Right lung (tissue), 5 donors: Measurements from ENCODE around the gene STAU1. TPM values are rescaled to one million over a fixed set of nuclear protein-coding genes. Genes with fewer than 3 reads are reported as not detected.
A peak's percentile ranks its signal among the peaks of the same experiment; 100 is the strongest.
"Not testable (repeated sequence)": the region's sequence is repeated elsewhere in the genome, so short reads cannot be mapped to it uniquely, and the experiment has no call there.

ENCODE experiments used
- DNase-seq, 2 donors: peaks; one replicate each; pipeline ENCODE4 v3.0.0-alpha.2; 2013
- polyA plus RNA-seq, 5 donors: library from polyadenylated mRNA; unstranded; fragments of 120-200 nt; gene quantifications; one replicate each; pipeline versions ENCODE4 v1.2.1 to v1.2.3, GENCODE V29; 2013; ENCODE audit warnings: inconsistent platforms in 1 of 5, low replicate concordance in 1 of 5; ENCODE audit not compliant: insufficient read length in 5 of 5, insufficient read depth in 1 of 5

The STAU1 gene
- polyA plus RNA-seq, 5 donors = 91.9 to 99.1 (median 97.8) TPM

- no peak for DNase-seq
Measured at GRCh38 chr20:49210101-49210756, 22.1 kb upstream of the STAU1 start.

- no peak for DNase-seq
Measured at GRCh38 chr20:49207076-49207475, 18.9 kb upstream of the STAU1 start.

DNA sequence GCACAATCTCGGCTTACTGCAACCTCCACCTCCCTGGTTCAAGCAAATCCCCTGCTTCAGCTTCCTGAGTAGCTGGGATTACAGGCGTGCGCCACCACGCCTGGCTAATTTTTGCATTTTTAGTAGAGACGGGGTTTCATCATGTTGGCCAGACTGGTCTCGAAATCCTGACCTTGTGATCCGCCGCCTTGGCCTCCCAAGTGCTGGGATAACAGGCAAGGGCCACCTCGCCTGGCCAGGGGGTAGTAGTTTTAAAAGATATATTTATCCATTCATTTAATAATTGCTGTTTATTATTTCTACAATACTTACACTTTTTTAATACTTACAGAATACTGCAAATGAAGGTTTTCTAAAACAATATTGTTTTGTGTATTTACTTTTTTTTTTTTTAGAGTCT, 15.6 kb upstream of the STAU1 start:
- no peak for DNase-seq

DNA sequence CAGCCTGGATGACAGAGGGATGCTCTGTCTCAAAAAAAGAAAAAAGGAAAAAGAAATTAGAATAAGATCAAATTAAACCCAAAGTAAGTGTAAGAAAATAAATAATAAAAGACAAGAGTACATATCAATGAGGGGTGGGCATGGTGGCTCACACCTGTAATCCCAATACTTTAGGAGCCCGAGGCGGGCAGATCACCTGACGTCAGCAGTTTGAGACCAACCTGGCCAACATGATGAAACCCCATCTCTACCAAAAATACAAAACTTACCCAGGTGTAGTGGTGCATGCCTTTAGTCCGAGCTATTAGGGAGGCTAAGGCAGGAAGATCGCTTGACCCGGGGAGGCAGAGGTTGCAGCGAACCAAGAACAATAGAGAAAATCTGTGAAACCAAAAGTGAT, 14.9 kb upstream of the STAU1 start:
- DNase-seq = no peak

DNA sequence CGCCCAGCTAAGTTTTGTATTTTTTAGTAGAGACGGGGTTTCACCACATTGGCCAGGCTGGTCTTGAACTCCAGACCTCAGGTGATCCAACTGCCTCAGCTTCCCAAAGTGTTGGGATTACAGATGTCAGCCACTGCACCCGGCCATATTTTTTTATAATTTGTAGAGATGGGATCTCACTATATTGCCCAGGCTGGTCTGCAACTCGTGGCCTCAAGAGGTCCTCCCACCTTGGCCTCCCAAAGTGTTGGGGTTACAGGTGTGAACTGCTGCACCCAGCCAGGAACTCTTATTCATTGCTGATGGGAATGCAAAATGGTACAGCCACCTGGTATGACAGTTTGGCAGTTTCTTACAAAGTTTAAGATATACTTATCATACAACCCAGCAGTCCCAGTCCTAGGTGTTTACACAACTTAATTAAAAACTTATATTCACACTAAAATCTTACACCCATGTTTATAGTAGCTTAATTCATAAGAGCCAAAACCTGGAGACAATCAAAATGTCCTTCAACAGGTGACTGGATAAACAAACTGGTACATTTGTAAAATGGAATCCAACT, 11.7 kb upstream of the STAU1 start:
- no peak for DNase-seq

DNA sequence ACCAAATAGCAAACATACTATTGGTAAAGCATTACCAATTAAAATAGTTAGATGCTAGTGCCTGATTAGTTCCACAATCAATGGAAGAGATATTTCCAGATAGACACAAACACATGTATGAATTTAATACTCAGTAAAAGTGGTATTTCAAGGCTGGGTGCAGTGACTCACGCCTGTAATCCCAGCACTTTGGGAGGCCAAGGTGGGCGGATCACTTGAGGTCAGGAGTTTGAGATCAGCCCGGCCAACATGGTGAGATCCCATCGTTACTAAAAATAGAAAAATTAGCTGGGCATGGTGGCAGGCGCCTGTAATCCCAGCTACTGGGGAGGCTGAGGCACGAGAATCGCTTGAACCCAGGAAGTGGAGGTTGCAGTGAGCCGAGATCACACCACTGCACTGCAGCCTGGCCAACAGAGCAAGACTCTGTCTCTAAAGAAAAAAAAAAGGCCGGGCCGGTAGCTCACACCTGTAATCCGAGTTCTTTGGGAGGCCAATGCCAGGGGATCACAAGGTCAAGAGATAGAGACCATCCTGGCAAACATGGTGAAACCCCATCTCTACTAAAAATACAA, 4.9 kb upstream of the STAU1 start:
- not testable (repeated sequence) for DNase-seq

DNA sequence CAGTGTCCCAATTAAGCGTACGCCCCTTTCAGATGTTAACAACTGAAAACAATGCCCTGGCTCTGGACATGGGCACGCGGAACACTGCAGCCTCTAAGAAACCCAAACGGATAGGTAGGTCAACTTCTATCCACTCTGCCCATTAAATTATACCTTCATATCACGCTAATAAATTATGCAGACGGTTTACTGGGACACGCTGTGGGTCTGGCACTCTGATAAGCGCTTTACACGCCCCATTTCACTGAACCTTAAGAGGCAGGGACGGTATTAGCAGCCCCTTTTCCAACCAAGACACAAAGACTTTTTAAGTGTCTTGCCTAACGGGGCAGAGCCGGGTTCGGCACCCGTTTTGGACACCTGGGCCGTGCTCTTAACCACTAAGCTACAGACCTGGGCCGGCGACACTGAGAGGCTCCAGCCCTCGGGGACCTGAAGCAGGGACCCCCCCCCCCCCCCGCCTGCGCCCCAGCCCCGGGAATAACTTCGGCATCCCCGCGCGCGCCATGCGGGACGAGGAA, 744 bp downstream of the STAU1 start:
- peak in 1 of 2 donors; percentile 18 for DNase-seq

- DNase-seq = peak; percentile 43 to 46
Measured at GRCh38 chr20:49186535-49187329, 1.4 kb downstream of the STAU1 start.

GRCh38 chr20:49185071-49185761, 2.9 kb downstream of the STAU1 start:
- no peak for DNase-seq

DNA sequence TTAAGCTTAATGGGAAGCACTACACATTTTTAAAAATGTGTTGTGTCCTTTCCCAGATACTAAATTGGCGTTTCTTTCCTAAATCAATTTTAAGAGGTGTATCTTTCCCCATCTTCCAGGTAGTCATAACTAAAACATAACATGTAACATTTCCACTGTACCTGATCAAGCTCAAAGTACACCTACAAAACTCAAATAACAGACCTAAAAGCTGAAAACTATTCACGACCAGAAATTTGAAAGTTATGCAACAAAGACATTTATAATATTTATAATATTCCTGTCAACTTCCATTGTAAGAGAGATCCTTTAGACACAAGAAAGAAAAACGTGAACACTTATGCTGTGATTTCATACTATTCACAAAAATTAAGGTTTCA, 3.5 kb downstream of the STAU1 start:
- DNase-seq = no peak

- DNase-seq = not testable (repeated sequence)
Measured at GRCh38 chr20:49184084-49184501, 4.0 kb downstream of the STAU1 start.

GRCh38 chr20:49183444-49183843, 4.7 kb downstream of the STAU1 start:
- DNase-seq = no peak

DNA sequence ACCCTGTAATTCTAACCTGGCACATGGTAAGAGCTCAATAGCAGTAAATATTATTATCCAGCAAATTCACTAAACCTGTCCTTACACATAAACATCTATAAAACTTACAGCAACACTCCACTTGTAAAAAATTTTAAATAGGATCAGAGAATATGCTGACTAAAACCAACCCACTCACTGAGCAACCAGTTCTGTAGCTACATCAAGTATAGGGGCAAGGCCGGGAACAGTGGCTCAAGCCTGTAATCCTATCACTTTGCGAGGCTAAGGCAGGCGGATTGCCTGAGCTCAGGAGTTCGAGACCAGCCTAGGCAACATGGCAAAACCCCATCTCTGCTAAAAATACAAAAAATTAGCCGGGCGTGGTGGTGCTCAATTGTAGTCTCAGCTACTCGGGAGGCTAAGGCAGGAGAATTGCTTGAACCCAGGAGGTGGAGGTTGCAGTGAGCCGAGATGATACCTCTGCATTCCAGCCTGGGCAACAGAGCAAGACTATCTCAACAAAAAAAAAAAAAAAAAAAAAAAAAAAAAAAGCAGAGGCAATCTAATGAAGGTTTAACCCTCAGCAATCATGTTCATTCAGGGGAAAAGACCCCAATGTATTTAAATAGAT, 6.8 kb downstream of the STAU1 start:
- DNase-seq = no peak

- DNase-seq = no peak
Measured at GRCh38 chr20:49179368-49180277, 8.5 kb downstream of the STAU1 start.

- no peak for DNase-seq
Measured at GRCh38 chr20:49174183-49174582, 14.0 kb downstream of the STAU1 start.

DNA sequence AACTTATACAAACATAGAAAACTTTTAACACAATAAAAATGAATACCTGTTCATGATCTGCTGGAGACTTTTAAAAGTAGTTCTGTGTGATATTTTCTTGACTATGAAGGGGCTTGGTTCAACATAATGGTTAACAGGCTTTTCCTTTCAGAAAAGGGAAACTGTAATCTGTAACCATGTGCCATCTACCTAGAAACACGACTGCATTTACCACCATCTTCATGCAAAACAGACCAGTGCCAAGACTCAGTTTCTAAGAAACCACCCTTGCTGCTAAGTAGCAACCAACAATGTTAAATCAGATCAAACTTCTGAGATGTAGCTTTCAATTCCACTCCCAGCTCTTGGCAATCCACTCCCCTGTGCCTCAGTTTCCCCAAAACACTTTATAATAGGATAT, 15.7 kb downstream of the STAU1 start:
- DNase-seq = no peak

DNA sequence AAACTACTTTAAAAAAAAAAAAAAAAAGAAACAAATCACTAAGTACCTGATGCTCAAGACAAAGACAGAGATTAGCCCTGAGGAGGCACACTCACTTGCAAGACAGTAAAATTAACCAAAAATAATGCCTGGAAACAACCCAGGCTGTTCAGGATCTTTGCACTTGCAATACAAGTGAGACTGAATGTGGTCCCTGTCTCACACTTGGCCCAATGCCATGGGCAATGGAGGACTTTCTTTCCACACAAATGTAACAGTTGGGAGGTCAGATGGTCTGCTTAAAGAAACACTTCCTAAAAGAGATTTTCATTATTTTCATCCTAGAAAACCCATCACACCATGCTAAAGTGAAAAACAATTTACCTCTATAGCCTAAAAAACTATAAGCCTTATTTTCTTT, 16.2 kb downstream of the STAU1 start:
- DNase-seq = peak in 1 of 2 donors; percentile 15

DNA sequence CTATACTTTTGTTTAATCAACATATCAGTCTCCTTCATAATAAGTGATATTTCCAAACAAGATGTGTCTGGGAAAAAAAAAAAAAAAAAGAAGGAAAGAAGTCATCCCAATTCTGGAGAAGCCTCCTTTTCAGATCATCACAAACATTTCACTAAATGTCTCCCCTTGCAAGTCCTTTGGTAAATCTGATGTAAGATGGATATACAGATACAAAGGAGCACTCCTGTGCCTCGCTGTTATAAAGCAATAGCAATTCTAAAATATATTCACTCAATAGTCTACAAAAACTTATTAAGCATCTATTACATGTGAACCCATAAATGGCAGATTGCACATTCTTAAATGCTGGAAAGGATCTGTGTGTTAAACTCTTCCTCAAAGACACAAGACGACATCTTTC, 17.4 kb downstream of the STAU1 start:
- no peak for DNase-seq

DNA sequence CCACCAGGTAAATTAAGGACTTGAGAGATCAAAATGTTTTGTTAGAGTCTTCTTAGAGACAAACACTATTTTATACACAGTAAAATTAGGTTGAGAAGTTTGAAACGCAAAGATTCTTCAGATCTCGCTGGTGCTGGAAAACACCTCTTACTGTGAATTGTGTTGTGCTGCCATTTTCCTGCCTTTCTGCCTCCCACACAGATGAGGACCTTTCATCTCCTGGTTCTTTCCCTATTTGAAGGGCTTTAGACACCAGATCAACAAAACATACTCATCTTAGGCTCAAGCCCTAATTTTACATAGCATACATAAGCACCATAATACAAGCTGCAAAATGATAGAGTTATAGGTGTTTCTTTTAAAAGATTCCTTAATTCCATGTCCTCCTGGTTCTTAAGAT, 18.6 kb downstream of the STAU1 start:
- DNase-seq = no peak

DNA sequence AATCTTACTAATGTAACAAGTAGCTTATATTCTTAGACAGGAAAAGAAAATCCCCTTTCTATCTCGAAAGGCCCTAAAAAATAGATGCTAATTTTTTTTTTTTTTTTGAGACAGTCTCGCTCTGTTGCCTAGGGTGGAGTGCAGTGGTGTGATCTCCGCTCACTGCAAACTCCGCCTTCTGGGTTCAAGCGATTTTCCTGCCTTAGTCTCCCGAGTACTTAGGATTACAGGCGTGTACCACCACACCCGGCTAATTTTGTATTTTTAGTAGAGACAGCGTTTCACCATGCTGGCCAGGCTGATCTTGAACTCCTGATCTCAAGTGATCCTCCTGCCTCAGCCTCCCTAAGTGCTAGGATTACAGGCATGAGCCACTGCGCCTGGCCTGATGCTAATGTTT, 19.3 kb downstream of the STAU1 start:
- not testable (repeated sequence) for DNase-seq
